ENCODE data around the gene ASAP3.
"Not testable (repeated sequence)": the region's sequence is repeated elsewhere in the genome, so short reads cannot be mapped to it uniquely, and the experiment has no call there.

The ASAP3 gene

DNA sequence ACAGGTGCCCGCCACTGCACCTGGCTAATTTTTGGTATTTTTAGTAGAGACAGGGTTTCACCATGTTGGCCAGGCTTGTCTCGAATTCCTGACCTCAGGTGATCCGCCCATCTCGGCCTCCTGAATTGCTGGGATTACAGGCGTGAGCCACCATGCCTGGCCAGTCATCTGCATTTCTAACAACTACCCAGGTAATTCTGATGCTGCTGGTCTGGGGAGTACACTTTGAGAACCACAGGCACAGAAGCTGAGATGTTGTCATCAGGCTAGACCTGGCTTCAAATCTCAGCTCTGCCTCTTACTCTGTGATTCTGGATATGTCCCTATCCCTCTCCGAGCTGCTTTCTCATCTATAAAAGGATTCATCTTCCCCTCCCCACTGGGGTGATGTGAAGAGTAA lies 10.9 kb upstream of the ASAP3 start:
- not testable (repeated sequence) for H3K36me3 ChIP-seq (replicated peaks in 1 of 2; ENCODE audit: control insufficient read depth in 2 of 2, insufficient read depth in 2 of 2, low read length in 2 of 2); H2BK12ac ChIP-seq (ENCODE audit: low read length); H3K4ac ChIP-seq (ENCODE audit: low read length); H3K18ac ChIP-seq (ENCODE audit: low read length); H2BK5ac ChIP-seq (ENCODE audit: low read length); H4K91ac ChIP-seq (ENCODE audit: low read depth, low read length, poor library complexity); H3K4me2 ChIP-seq (ENCODE audit: insufficient read depth, low read length, poor library complexity, severe bottlenecking); H3K9ac ChIP-seq (ENCODE audit: low read depth, low read length, poor library complexity); DNase-seq (ENCODE audit: low spot score); H3K79me1 ChIP-seq (ENCODE audit: low read depth, low read length); H3K4me1 ChIP-seq (ENCODE audit: control insufficient read depth in 2 of 2, insufficient read depth in 1 of 2, low read depth in 1 of 2, low read length in 2 of 2); H2BK120ac ChIP-seq (ENCODE audit: low read depth, low read length); H4K8ac ChIP-seq (ENCODE audit: low read depth, low read length); H3K9me3 ChIP-seq (replicated peaks in 1 of 2; ENCODE audit: control insufficient read depth in 2 of 2, insufficient read depth in 1 of 2, low read depth in 1 of 2, low read length in 2 of 2); H2AK5ac ChIP-seq (ENCODE audit: low read depth, low read length); H2BK15ac ChIP-seq (ENCODE audit: low read length); H3K14ac ChIP-seq (ENCODE audit: low read length); H3K27ac ChIP-seq (replicated peaks; ENCODE audit: low read length); H3K23ac ChIP-seq (ENCODE audit: low read depth, low read length, poor library complexity); H2AFZ ChIP-seq (ENCODE audit: low read length); H3K4me3 ChIP-seq (ENCODE audit: low read length in 2 of 2); H3K27me3 ChIP-seq (ENCODE audit: control insufficient read depth in 3 of 3, insufficient read depth in 3 of 3, low read depth in 1 of 3, low read length in 3 of 3)
- WGBS, 2 donors (ENCODE audit: extremely low coverage in 2 of 2, insufficient read length in 2 of 2, insufficient replicate concordance in 1 of 2) = no CpG with 5 or more reads among the region's 6 CpGs

DNA sequence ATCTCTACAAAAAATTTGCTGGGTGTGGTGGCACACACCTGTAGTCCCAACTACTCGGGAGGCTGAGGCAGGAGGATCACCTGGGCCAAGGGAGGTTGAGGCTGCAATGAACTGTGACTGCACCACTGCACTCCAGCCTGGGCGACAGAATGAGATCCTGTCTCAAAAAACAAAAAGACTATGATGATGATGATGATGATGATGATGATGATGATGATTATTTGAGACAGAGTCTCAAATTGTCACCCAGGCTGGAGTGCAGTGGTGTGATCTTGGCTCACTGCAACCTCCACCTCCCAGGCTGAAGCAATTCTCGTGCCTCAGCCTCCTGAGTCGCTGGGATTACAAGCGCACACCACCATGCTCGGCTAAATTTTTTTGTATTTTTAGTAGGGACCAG lies 8.8 kb upstream of the ASAP3 start:
- H3K4me3 ChIP-seq (ENCODE audit: low read length in 2 of 2); H2BK12ac ChIP-seq (ENCODE audit: low read length); H3K4ac ChIP-seq (ENCODE audit: low read length); H4K91ac ChIP-seq (ENCODE audit: low read depth, low read length, poor library complexity); H3K27ac ChIP-seq (replicated peaks; ENCODE audit: low read length); DNase-seq (ENCODE audit: low spot score); H3K79me1 ChIP-seq (ENCODE audit: low read depth, low read length); H3K18ac ChIP-seq (ENCODE audit: low read length); H3K9me3 ChIP-seq (replicated peaks in 1 of 2; ENCODE audit: control insufficient read depth in 2 of 2, insufficient read depth in 1 of 2, low read depth in 1 of 2, low read length in 2 of 2); H3K23ac ChIP-seq (ENCODE audit: low read depth, low read length, poor library complexity); H3K14ac ChIP-seq (ENCODE audit: low read length); H4K8ac ChIP-seq (ENCODE audit: low read depth, low read length); H2BK120ac ChIP-seq (ENCODE audit: low read depth, low read length); H3K36me3 ChIP-seq (replicated peaks in 1 of 2; ENCODE audit: control insufficient read depth in 2 of 2, insufficient read depth in 2 of 2, low read length in 2 of 2); H2BK15ac ChIP-seq (ENCODE audit: low read length); H3K9ac ChIP-seq (ENCODE audit: low read depth, low read length, poor library complexity); H3K4me2 ChIP-seq (ENCODE audit: insufficient read depth, low read length, poor library complexity, severe bottlenecking); H2AFZ ChIP-seq (ENCODE audit: low read length); H2AK5ac ChIP-seq (ENCODE audit: low read depth, low read length); H2BK5ac ChIP-seq (ENCODE audit: low read length); H3K4me1 ChIP-seq (ENCODE audit: control insufficient read depth in 2 of 2, insufficient read depth in 1 of 2, low read depth in 1 of 2, low read length in 2 of 2); H3K27me3 ChIP-seq (ENCODE audit: control insufficient read depth in 3 of 3, insufficient read depth in 3 of 3, low read depth in 1 of 3, low read length in 3 of 3): not testable (repeated sequence)
- no CpG with 5 or more reads among the region's 6 CpGs for WGBS, 2 donors (ENCODE audit: extremely low coverage in 2 of 2, insufficient read length in 2 of 2, insufficient replicate concordance in 1 of 2)

DNA sequence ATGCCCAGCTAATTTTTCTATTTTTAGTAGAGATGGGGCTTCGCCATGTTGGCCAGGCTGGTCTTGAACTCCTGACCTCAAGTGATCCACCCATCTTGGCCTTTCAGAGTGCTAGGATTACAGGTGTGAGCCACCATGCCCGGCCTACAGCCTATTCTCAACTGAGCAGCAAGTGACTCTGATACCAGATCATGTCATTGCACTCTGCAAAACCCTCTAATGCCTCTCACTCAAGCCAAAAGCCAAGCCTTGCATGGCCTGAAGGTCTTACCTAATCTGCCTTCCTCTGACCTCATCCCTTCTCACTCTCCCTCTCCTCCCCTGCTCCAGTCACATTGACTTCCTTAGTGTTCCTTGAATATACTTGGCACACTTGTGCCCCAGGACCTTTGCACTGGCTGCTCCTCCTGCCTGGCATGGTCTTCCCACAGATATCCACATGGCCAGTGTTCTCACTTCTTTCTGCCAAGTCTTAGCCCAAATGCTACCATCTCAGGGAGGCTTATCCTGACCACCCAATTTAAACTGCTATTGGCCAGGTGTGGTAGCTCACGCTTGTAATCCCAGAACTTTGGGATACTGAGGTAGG lies 8.2 kb upstream of the ASAP3 start:
- no peak for DNase-seq (ENCODE audit: low spot score)
- no peak overlapping the region for H4K8ac ChIP-seq (ENCODE audit: low read depth, low read length)
- no peak overlapping the region for H3K18ac ChIP-seq (ENCODE audit: low read length)
- no peak overlapping the region for H3K4me2 ChIP-seq (ENCODE audit: insufficient read depth, low read length, poor library complexity, severe bottlenecking)
- H2BK15ac ChIP-seq (ENCODE audit: low read length) = no peak overlapping the region
- H3K9ac ChIP-seq (ENCODE audit: low read depth, low read length, poor library complexity) = no peak overlapping the region
- H3K79me1 ChIP-seq (ENCODE audit: low read depth, low read length) = no peaks in the 10 kb centered on the region
- no peak overlapping the region for H2BK120ac ChIP-seq (ENCODE audit: low read depth, low read length)
- no peak overlapping the region for H3K23ac ChIP-seq (ENCODE audit: low read depth, low read length, poor library complexity)
- no peak overlapping the region for H3K4ac ChIP-seq (ENCODE audit: low read length)
- no peak overlapping the region for H3K14ac ChIP-seq (ENCODE audit: low read length)
- no peak overlapping the region for H4K91ac ChIP-seq (ENCODE audit: low read depth, low read length, poor library complexity)
- H3K9me3 ChIP-seq (replicated peaks in 1 of 2; ENCODE audit: control insufficient read depth in 2 of 2, insufficient read depth in 1 of 2, low read depth in 1 of 2, low read length in 2 of 2) = no peaks in the 10 kb centered on the region
- WGBS, 2 donors (ENCODE audit: extremely low coverage in 2 of 2, insufficient read length in 2 of 2, insufficient replicate concordance in 1 of 2) = no CpG with 5 or more reads among the region's 3 CpGs
- H2BK5ac ChIP-seq (ENCODE audit: low read length) = no peak overlapping the region
- no peak overlapping the region for H2BK12ac ChIP-seq (ENCODE audit: low read length)
- H2AFZ ChIP-seq (ENCODE audit: low read length) = no peak overlapping the region
- no peak overlapping the region for H3K4me3 ChIP-seq (ENCODE audit: low read length in 2 of 2)
- no peaks in the 10 kb centered on the region for H3K36me3 ChIP-seq (replicated peaks in 1 of 2; ENCODE audit: control insufficient read depth in 2 of 2, insufficient read depth in 2 of 2, low read length in 2 of 2)
- H3K27ac ChIP-seq (replicated peaks; ENCODE audit: low read length) = no peak overlapping the region
- H2AK5ac ChIP-seq (ENCODE audit: low read depth, low read length) = no peak overlapping the region
- H3K4me1 ChIP-seq (ENCODE audit: control insufficient read depth in 2 of 2, insufficient read depth in 1 of 2, low read depth in 1 of 2, low read length in 2 of 2) = peaks cover 0 to 4% of the 10 kb centered on the region in 2 donors
- H3K27me3 ChIP-seq (ENCODE audit: control insufficient read depth in 3 of 3, insufficient read depth in 3 of 3, low read depth in 1 of 3, low read length in 3 of 3) = no peaks in the 10 kb centered on the region

DNA sequence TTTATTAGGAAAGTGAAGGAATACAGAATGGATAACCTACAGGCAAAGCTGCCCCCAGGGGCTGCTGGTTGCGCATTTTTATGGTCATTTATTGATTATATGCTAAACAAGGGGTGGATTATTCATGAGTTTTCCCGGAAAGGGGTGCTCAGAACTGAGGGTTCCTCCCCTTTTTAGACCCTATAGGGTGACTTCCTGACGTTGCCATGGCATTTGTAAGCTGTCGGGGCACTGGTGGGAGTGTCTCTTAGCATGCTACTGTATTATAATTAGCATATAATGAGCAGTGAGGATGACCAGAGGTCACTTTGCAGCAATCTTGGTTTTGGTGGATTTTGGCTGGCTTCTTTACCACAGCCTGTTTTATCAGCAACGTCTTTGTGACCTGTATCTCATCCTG lies 5.9 kb upstream of the ASAP3 start:
- H3K9me3 ChIP-seq (replicated peaks in 1 of 2; ENCODE audit: control insufficient read depth in 2 of 2, insufficient read depth in 1 of 2, low read depth in 1 of 2, low read length in 2 of 2) = no peaks in the 10 kb centered on the region
- H2AK5ac ChIP-seq (ENCODE audit: low read depth, low read length) = no peak overlapping the region
- no peak overlapping the region for H4K91ac ChIP-seq (ENCODE audit: low read depth, low read length, poor library complexity)
- H2AFZ ChIP-seq (ENCODE audit: low read length) = peak overlapping the region; percentile 44
- no peak overlapping the region for H2BK120ac ChIP-seq (ENCODE audit: low read depth, low read length)
- H3K36me3 ChIP-seq (replicated peaks in 1 of 2; ENCODE audit: control insufficient read depth in 2 of 2, insufficient read depth in 2 of 2, low read length in 2 of 2) = no peaks in the 10 kb centered on the region
- no peak for DNase-seq (ENCODE audit: low spot score)
- H3K18ac ChIP-seq (ENCODE audit: low read length) = no peak overlapping the region
- H2BK12ac ChIP-seq (ENCODE audit: low read length) = no peak overlapping the region
- no peak overlapping the region for H3K9ac ChIP-seq (ENCODE audit: low read depth, low read length, poor library complexity)
- H2BK15ac ChIP-seq (ENCODE audit: low read length) = no peak overlapping the region
- no peak overlapping the region for H3K4me3 ChIP-seq (ENCODE audit: low read length in 2 of 2)
- H3K14ac ChIP-seq (ENCODE audit: low read length) = no peak overlapping the region
- no peak overlapping the region for H3K27ac ChIP-seq (replicated peaks; ENCODE audit: low read length)
- H3K27me3 ChIP-seq (ENCODE audit: control insufficient read depth in 3 of 3, insufficient read depth in 3 of 3, low read depth in 1 of 3, low read length in 3 of 3) = peaks cover 0 to 1% (median 0%) of the 10 kb centered on the region in 3 experiments
- H3K4me2 ChIP-seq (ENCODE audit: insufficient read depth, low read length, poor library complexity, severe bottlenecking) = no peak overlapping the region
- H4K8ac ChIP-seq (ENCODE audit: low read depth, low read length) = no peak overlapping the region
- WGBS, 2 donors (ENCODE audit: extremely low coverage in 2 of 2, insufficient read length in 2 of 2, insufficient replicate concordance in 1 of 2) = no CpG with 5 or more reads among the region's 5 CpGs
- H3K79me1 ChIP-seq (ENCODE audit: low read depth, low read length) = no peaks in the 10 kb centered on the region
- no peak overlapping the region for H3K4ac ChIP-seq (ENCODE audit: low read length)
- no peak overlapping the region for H3K23ac ChIP-seq (ENCODE audit: low read depth, low read length, poor library complexity)
- H3K4me1 ChIP-seq (ENCODE audit: control insufficient read depth in 2 of 2, insufficient read depth in 1 of 2, low read depth in 1 of 2, low read length in 2 of 2) = peaks cover 1 to 4% of the 10 kb centered on the region in 2 donors
- no peak overlapping the region for H2BK5ac ChIP-seq (ENCODE audit: low read length)
